GM23338 (cell line): ENCODE data around the gene MITF. TPM values are rescaled to one million over a fixed set of nuclear protein-coding genes. Genes with fewer than 3 reads are reported as not detected.

Source experiments
- ATAC-seq: fragments of 200-7000 bp; cut with Tn5 transposase; 3 replicates; pipeline ENCODE4 v1.9.1; 2020
- DNase-seq: peaks from one replicate; pipeline ENCODE4 v3.0.0-alpha.2; 2015; ENCODE audit warnings: low spot score
- H2AFZ ChIP-seq: fragments of 200-600 bp; sonication (generic); 2 replicates; pipeline ENCODE4 v1.8.0; 2016; ENCODE audit warnings: antibody characterized with exemption, mild to moderate bottlenecking, moderate library complexity
- H3F3A ChIP-seq: fragments of 200-600 bp; sonication (generic); replicated peaks from 2 replicates; pipeline ENCODE4 v1.8.0; 2017; ENCODE audit warnings: antibody characterized with exemption, mixed run types, low read depth
- H3K27ac ChIP-seq: fragments of 200-600 bp; sonication (generic); 2 replicates; pipeline ENCODE4 v1.6.1; 2016; ENCODE audit warnings: low read depth
- H3K27me3 ChIP-seq: fragments of 200-600 bp; sonication (generic); 2 replicates; pipeline ENCODE4 v1.8.0; 2016; ENCODE audit warnings: mild to moderate bottlenecking, mixed run types, moderate library complexity; ENCODE audit not compliant: insufficient read depth
- H3K36me3 ChIP-seq: fragments of 200-600 bp; sonication (generic); 2 replicates; pipeline ENCODE4 v1.8.0; 2016; ENCODE audit warnings: mild to moderate bottlenecking; ENCODE audit not compliant: insufficient read depth
- H3K4me1 ChIP-seq: fragments of 200-600 bp; sonication (generic); 2 replicates; pipeline ENCODE4 v1.8.0; 2016; ENCODE audit warnings: mild to moderate bottlenecking, moderate library complexity; ENCODE audit not compliant: insufficient read depth
- H3K4me2 ChIP-seq: fragments of 200-600 bp; sonication (generic); 2 replicates; pipeline ENCODE4 v1.7.1; 2017; ENCODE audit warnings: mixed run types
- H3K4me3 ChIP-seq: fragments of 200-600 bp; sonication (generic); 2 replicates; pipeline ENCODE4 v1.6.1; 2016; ENCODE audit warnings: mixed run types
- H3K79me2 ChIP-seq: fragments of 200-600 bp; sonication (generic); replicated peaks from 2 replicates; pipeline ENCODE4 v1.8.0; 2017; ENCODE audit warnings: mild to moderate bottlenecking; ENCODE audit not compliant: insufficient read depth
- H3K9me2 ChIP-seq: fragments of 200-600 bp; sonication (generic); 2 replicates; pipeline ENCODE4 v1.8.0; 2017; ENCODE audit not compliant: insufficient read depth
- H4K20me1 ChIP-seq: fragments of 200-600 bp; sonication (generic); replicated peaks from 2 replicates; pipeline ENCODE4 v1.8.0; 2017; ENCODE audit warnings: mild to moderate bottlenecking; ENCODE audit not compliant: insufficient read depth
- H3K27ac Mint-ChIP-seq: 2 replicates; pipeline ENCODE4 v1.8.0; 2020; ENCODE audit warnings: inconsistent platforms, mild to moderate bottlenecking, moderate library complexity, mixed read lengths
- H3K27me3 Mint-ChIP-seq: 3 replicates; pipeline ENCODE4 v1.8.0; 2022; ENCODE audit warnings: low read depth, mild to moderate bottlenecking, moderate library complexity, mixed read lengths, inconsistent platforms; ENCODE audit not compliant: insufficient read depth, poor library complexity
- H3K36me3 Mint-ChIP-seq: 3 replicates; pipeline ENCODE4 v1.8.0; 2021; ENCODE audit warnings: low read depth, mild to moderate bottlenecking, inconsistent platforms, moderate library complexity, mixed read lengths
- H3K4me1 Mint-ChIP-seq: 3 replicates; pipeline ENCODE4 v1.8.0; 2020; ENCODE audit warnings: mild to moderate bottlenecking, inconsistent platforms, mixed read lengths
- H3K4me3 Mint-ChIP-seq: 3 replicates; pipeline ENCODE4 v1.8.0; 2021; ENCODE audit warnings: moderate library complexity, mild to moderate bottlenecking, inconsistent platforms, mixed read lengths
- H3K9me3 Mint-ChIP-seq: 3 replicates; pipeline ENCODE4 v1.8.0; 2020; ENCODE audit warnings: moderate library complexity, mild to moderate bottlenecking, inconsistent platforms, mixed read lengths
- CREB1 ChIP-seq: fragments of 250-450 bp; sonication (Bioruptor Pico); IDR thresholded peaks from 2 replicates; pipeline ENCODE4 v1.5.0; 2020; ENCODE audit warnings: low read depth, mild to moderate bottlenecking, moderate library complexity
- EZH2 ChIP-seq: fragments of 200-600 bp; sonication (generic); IDR thresholded peaks from one replicate; pipeline ENCODE4 v1.8.0; 2017; ENCODE audit warnings: antibody characterized with exemption, mild to moderate bottlenecking, low read depth; ENCODE audit not compliant: unreplicated experiment
- EZH2phosphoT487 ChIP-seq: fragments of 200-600 bp; sonication (generic); IDR thresholded peaks from one replicate; pipeline ENCODE4 v1.8.1; 2018; ENCODE audit warnings: antibody characterized with exemption; ENCODE audit not compliant: unreplicated experiment
- JUNB ChIP-seq: IDR thresholded peaks from one replicate; pipeline ENCODE4 v1.6.1; 2016; ENCODE audit warnings: antibody characterized with exemption; ENCODE audit not compliant: unreplicated experiment
- NANOG ChIP-seq: IDR thresholded peaks from 2 replicates; pipeline ENCODE4 v1.6.1; 2016; ENCODE audit warnings: antibody characterized with exemption, borderline replicate concordance
- POLR2AphosphoS5 ChIP-seq: IDR thresholded peaks from 2 replicates; pipeline ENCODE4 v1.6.1; 2016; ENCODE audit warnings: antibody characterized with exemption, low read depth
- STAT1 ChIP-seq: IDR thresholded peaks from one replicate; pipeline ENCODE4 v1.6.1; 2016; ENCODE audit warnings: antibody characterized with exemption; ENCODE audit not compliant: unreplicated experiment
- ZNF114 ChIP-seq: fragments of 250-450 bp; sonication (Bioruptor Pico); IDR thresholded peaks from 2 replicates; pipeline ENCODE4 v1.5.0; 2020; ENCODE audit warnings: mild to moderate bottlenecking, moderate library complexity
- ZNF331 ChIP-seq: fragments of 250-450 bp; sonication (Bioruptor Pico); IDR thresholded peaks from 2 replicates; pipeline ENCODE4 v1.5.0; 2020; ENCODE audit warnings: low read depth, mild to moderate bottlenecking, moderate library complexity
- polyA plus RNA-seq: library from polyadenylated mRNA; unstranded; fragments of >200 nt; fragmentation: Nextera tagmentation; extraction: Ambion mirVana; gene quantifications from 2 replicates; pipeline ENCODE4 v1.2.1, GENCODE V29; 2016
- total RNA-seq: library from RNA; depleted of rRNA; stranded (reverse); fragments of >200 nt; shearing (Covaris generic); gene quantifications from 2 replicates; pipeline ENCODE4 v1.2.3, GENCODE V29; 2014
- TF ChIP-seq, protein P1 (sequence below): IDR thresholded peaks from 2 replicates; pipeline ENCODE4 v1.6.1; 2016; ENCODE audit warnings: antibody characterized with exemption
- TF ChIP-seq, protein P2 (sequence below): fragments of 250-450 bp; sonication (Bioruptor Pico); IDR thresholded peaks from 2 replicates; pipeline ENCODE4 v1.5.0; 2020; ENCODE audit warnings: mild to moderate bottlenecking, moderate library complexity
- TF ChIP-seq, protein P3 (sequence below), 2 experiments: fragments of 200-600 bp in 1 of 2; sonication (generic) in 1 of 2; conservative IDR thresholded peaks; 2 replicates each; pipeline versions ENCODE4 v1.5.1 to v1.6.1; 2016 to 2017; ENCODE audit warnings: antibody characterized with exemption in 2 of 2, low read depth in 2 of 2, mild to moderate bottlenecking in 2 of 2, moderate library complexity in 1 of 2
- TF ChIP-seq, protein P4 (sequence below): IDR thresholded peaks from one replicate; pipeline ENCODE4 v1.6.1; 2018; ENCODE audit warnings: antibody characterized with exemption; ENCODE audit not compliant: unreplicated experiment

Gene MITF
- total and polyA plus RNA-seq, 2 experiments from 2014 or later, result 1.9 to 2.4 TPM

DNA sequence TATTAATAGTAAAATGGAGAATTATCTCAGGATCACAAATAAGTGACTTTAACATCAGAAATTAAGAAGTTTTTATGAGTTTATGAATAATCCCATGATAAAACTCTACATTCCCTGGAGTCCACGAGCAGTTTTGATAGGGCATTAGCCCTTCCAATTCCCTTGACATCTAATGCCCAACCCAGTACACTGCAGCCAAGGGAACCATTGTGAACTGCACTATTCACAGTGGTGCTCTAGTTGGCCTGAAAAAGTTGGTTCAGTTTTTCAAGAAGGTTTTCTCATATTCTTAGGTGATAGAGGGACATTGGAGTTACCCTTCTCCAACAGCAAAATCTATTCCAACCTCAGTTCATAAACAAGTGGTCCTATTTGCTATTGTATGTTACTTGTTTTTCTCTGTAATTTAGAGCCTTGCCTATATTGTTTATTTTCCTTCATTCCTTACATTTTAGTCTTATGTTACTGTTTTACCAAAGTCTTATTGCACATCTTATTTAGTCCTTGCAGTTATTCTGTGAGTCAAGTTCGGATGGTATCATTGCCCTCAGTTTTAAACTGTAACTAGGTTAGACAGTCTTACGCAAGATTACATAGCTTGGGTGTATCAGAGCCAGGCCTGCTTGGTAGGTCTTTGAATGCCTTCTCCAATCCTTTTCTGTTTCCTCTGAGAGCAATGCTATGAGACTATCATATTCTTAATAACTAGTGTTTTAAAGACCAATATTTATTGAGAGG is 202.3 kb downstream of the MITF start:
- Histone ChIP-seq H3K79me2 (no peaks in the 10 kb centered on the region), H3K4me2 (no peak overlapping the region), H3K4me1 (peaks cover 19% of the 10 kb centered on the region), H2AFZ (no peak overlapping the region), H3K36me3 (no peaks in the 10 kb centered on the region), H3F3A (no peaks in the 10 kb centered on the region), H4K20me1 (no peaks in the 10 kb centered on the region), H3K27ac (no peak overlapping the region), H3K4me3 (no peak overlapping the region), H3K27me3 (no peaks in the 10 kb centered on the region), H3K9me2 (no peaks in the 10 kb centered on the region; the same call in 1 of the 2 replicates)
- H3K4me3 Mint-ChIP-seq, result no peak overlapping the region
- H3K36me3 Mint-ChIP-seq, result no peaks in the 10 kb centered on the region
- no peak for TF ChIP-seq CREB1
- TF ChIP-seq, protein P1, sequence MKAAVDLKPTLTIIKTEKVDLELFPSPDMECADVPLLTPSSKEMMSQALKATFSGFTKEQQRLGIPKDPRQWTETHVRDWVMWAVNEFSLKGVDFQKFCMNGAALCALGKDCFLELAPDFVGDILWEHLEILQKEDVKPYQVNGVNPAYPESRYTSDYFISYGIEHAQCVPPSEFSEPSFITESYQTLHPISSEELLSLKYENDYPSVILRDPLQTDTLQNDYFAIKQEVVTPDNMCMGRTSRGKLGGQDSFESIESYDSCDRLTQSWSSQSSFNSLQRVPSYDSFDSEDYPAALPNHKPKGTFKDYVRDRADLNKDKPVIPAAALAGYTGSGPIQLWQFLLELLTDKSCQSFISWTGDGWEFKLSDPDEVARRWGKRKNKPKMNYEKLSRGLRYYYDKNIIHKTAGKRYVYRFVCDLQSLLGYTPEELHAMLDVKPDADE, result no peak
- TF ChIP-seq NANOG, result no peak
- TF ChIP-seq EZH2phosphoT487, result no peak
- no peak for TF ChIP-seq POLR2AphosphoS5
- TF ChIP-seq, protein P2, sequence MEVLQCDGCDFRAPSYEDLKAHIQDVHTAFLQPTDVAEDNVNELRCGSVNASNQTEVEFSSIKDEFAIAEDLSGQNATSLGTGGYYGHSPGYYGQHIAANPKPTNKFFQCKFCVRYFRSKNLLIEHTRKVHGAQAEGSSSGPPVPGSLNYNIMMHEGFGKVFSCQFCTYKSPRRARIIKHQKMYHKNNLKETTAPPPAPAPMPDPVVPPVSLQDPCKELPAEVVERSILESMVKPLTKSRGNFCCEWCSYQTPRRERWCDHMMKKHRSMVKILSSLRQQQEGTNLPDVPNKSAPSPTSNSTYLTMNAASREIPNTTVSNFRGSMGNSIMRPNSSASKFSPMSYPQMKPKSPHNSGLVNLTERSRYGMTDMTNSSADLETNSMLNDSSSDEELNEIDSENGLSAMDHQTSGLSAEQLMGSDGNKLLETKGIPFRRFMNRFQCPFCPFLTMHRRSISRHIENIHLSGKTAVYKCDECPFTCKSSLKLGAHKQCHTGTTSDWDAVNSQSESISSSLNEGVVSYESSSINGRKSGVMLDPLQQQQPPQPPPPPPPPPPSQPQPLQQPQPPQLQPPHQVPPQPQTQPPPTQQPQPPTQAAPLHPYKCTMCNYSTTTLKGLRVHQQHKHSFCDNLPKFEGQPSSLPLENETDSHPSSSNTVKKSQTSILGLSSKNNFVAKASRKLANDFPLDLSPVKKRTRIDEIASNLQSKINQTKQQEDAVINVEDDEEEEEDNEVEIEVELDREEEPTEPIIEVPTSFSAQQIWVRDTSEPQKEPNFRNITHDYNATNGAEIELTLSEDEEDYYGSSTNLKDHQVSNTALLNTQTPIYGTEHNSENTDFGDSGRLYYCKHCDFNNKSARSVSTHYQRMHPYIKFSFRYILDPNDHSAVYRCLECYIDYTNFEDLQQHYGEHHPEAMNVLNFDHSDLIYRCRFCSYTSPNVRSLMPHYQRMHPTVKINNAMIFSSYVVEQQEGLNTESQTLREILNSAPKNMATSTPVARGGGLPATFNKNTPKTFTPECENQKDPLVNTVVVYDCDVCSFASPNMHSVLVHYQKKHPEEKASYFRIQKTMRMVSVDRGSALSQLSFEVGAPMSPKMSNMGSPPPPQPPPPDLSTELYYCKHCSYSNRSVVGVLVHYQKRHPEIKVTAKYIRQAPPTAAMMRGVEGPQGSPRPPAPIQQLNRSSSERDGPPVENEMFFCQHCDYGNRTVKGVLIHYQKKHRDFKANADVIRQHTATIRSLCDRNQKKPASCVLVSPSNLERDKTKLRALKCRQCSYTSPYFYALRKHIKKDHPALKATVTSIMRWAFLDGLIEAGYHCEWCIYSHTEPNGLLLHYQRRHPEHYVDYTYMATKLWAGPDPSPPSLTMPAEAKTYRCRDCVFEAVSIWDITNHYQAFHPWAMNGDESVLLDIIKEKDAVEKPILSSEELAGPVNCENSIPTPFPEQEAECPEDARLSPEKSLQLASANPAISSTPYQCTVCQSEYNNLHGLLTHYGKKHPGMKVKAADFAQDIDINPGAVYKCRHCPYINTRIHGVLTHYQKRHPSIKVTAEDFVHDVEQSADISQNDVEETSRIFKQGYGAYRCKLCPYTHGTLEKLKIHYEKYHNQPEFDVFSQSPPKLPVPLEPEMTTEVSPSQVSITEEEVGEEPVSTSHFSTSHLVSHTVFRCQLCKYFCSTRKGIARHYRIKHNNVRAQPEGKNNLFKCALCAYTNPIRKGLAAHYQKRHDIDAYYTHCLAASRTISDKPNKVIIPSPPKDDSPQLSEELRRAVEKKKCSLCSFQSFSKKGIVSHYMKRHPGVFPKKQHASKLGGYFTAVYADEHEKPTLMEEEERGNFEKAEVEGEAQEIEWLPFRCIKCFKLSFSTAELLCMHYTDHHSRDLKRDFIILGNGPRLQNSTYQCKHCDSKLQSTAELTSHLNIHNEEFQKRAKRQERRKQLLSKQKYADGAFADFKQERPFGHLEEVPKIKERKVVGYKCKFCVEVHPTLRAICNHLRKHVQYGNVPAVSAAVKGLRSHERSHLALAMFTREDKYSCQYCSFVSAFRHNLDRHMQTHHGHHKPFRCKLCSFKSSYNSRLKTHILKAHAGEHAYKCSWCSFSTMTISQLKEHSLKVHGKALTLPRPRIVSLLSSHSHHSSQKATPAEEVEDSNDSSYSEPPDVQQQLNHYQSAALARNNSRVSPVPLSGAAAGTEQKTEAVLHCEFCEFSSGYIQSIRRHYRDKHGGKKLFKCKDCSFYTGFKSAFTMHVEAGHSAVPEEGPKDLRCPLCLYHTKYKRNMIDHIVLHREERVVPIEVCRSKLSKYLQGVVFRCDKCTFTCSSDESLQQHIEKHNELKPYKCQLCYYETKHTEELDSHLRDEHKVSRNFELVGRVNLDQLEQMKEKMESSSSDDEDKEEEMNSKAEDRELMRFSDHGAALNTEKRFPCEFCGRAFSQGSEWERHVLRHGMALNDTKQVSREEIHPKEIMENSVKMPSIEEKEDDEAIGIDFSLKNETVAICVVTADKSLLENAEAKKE, result no peak
- TF ChIP-seq, protein P3, sequence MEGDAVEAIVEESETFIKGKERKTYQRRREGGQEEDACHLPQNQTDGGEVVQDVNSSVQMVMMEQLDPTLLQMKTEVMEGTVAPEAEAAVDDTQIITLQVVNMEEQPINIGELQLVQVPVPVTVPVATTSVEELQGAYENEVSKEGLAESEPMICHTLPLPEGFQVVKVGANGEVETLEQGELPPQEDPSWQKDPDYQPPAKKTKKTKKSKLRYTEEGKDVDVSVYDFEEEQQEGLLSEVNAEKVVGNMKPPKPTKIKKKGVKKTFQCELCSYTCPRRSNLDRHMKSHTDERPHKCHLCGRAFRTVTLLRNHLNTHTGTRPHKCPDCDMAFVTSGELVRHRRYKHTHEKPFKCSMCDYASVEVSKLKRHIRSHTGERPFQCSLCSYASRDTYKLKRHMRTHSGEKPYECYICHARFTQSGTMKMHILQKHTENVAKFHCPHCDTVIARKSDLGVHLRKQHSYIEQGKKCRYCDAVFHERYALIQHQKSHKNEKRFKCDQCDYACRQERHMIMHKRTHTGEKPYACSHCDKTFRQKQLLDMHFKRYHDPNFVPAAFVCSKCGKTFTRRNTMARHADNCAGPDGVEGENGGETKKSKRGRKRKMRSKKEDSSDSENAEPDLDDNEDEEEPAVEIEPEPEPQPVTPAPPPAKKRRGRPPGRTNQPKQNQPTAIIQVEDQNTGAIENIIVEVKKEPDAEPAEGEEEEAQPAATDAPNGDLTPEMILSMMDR (conservative IDR thresholded peaks at IDR 0.05; ENCODE audit: low read depth in 2 of 2), result no peak
- TF ChIP-seq EZH2, result no peak
- no peak for TF ChIP-seq STAT1
- TF ChIP-seq ZNF331 (CRISPR knock-in tag), result no peak
- TF ChIP-seq JUNB, result no peak
- TF ChIP-seq, protein P4, sequence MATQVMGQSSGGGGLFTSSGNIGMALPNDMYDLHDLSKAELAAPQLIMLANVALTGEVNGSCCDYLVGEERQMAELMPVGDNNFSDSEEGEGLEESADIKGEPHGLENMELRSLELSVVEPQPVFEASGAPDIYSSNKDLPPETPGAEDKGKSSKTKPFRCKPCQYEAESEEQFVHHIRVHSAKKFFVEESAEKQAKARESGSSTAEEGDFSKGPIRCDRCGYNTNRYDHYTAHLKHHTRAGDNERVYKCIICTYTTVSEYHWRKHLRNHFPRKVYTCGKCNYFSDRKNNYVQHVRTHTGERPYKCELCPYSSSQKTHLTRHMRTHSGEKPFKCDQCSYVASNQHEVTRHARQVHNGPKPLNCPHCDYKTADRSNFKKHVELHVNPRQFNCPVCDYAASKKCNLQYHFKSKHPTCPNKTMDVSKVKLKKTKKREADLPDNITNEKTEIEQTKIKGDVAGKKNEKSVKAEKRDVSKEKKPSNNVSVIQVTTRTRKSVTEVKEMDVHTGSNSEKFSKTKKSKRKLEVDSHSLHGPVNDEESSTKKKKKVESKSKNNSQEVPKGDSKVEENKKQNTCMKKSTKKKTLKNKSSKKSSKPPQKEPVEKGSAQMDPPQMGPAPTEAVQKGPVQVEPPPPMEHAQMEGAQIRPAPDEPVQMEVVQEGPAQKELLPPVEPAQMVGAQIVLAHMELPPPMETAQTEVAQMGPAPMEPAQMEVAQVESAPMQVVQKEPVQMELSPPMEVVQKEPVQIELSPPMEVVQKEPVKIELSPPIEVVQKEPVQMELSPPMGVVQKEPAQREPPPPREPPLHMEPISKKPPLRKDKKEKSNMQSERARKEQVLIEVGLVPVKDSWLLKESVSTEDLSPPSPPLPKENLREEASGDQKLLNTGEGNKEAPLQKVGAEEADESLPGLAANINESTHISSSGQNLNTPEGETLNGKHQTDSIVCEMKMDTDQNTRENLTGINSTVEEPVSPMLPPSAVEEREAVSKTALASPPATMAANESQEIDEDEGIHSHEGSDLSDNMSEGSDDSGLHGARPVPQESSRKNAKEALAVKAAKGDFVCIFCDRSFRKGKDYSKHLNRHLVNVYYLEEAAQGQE, result no peak
- TF ChIP-seq ZNF114 (CRISPR knock-in tag), result no peak
- no peaks in the 10 kb centered on the region for H3K9me3 Mint-ChIP-seq
- DNase-seq (no peak), ATAC-seq (no peak)
- peaks cover 17% of the 10 kb centered on the region for H3K4me1 Mint-ChIP-seq
- no peaks in the 10 kb centered on the region for H3K27me3 Mint-ChIP-seq
- no peak overlapping the region for H3K27ac Mint-ChIP-seq
